Muscle layer of duodenum (tissue), 2 donors: ENCODE results near the gene AXIN1.
"Not testable (repeated sequence)": the region's sequence is repeated elsewhere in the genome, so short reads cannot be mapped to it uniquely, and the experiment has no call there.

Source experiments
- H3K27ac ChIP-seq: one replicate; pipeline ENCODE4 v1.7.0; 2013; ENCODE audit warnings: mild to moderate bottlenecking, low read length
- H3K27me3 ChIP-seq: one replicate; pipeline ENCODE4 v1.7.0; 2013; ENCODE audit warnings: low read depth, mild to moderate bottlenecking, control low read depth, low read length
- H3K36me3 ChIP-seq, 2 donors: one replicate each; pipeline ENCODE4 v1.7.0; 2013; ENCODE audit warnings: low read length in 2 of 2, control low read depth in 1 of 2, mild to moderate bottlenecking in 1 of 2; ENCODE audit not compliant: insufficient read depth in 2 of 2, control insufficient read depth in 1 of 2
- H3K4me1 ChIP-seq, 2 donors: one replicate each; pipeline ENCODE4 v1.7.0; 2013; ENCODE audit warnings: low read length in 2 of 2, mild to moderate bottlenecking in 2 of 2, control low read depth in 1 of 2, moderate library complexity in 1 of 2; ENCODE audit not compliant: insufficient read depth in 2 of 2, control insufficient read depth in 1 of 2
- H3K4me3 ChIP-seq, 2 donors: one replicate each; pipeline ENCODE4 v1.7.0; 2013; ENCODE audit warnings: low read length in 2 of 2, low read depth in 1 of 2, mild to moderate bottlenecking in 1 of 2
- H3K9me3 ChIP-seq, 2 donors: one replicate each; pipeline ENCODE4 v1.7.0; 2013; ENCODE audit warnings: low read length in 2 of 2, control low read depth in 1 of 2, mild to moderate bottlenecking in 1 of 2; ENCODE audit not compliant: control insufficient read depth in 1 of 2
- donor health status: healthy.

AXIN1 gene

DNA sequence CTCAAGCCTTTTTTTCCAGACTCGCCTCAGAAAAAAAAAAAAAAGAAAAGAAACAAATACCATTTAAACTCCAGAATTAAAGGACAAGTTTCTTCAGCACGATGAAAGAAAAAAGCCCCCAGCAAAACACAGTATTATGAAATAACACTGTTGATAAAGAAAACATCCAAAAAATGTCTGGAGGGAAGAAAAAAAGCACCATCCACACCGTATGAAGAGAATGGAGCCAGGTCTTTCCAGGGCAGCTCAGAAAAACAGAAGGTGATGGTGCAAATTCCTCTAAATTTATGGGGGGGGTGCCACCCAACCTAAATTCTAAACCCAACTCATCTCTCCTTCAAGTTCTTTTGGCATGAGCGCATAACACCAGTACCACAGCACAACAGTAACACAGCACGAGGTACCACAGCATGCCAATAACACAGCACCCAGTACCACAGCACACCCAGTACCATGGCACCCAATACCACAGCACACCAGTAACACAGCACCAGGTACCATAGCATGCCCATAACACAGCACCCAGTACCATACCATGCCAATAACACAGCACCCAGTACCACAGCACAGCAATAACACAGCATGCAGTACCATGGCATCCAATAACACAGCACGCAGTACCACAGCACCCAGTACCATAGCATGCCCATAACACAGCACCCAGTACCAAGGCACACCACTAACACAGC lies 19.0 kb downstream of the AXIN1 start:
- no peaks in the 10 kb centered on the region for H3K27me3 ChIP-seq
- H3K9me3 ChIP-seq: no peaks in the 10 kb centered on the region
- H3K36me3 ChIP-seq: no peaks in the 10 kb centered on the region
- H3K4me1 ChIP-seq: peaks cover 7 to 8% of the 10 kb centered on the region in 2 donors
- H3K27ac ChIP-seq: no peak overlapping the region
- no peak overlapping the region for H3K4me3 ChIP-seq

DNA sequence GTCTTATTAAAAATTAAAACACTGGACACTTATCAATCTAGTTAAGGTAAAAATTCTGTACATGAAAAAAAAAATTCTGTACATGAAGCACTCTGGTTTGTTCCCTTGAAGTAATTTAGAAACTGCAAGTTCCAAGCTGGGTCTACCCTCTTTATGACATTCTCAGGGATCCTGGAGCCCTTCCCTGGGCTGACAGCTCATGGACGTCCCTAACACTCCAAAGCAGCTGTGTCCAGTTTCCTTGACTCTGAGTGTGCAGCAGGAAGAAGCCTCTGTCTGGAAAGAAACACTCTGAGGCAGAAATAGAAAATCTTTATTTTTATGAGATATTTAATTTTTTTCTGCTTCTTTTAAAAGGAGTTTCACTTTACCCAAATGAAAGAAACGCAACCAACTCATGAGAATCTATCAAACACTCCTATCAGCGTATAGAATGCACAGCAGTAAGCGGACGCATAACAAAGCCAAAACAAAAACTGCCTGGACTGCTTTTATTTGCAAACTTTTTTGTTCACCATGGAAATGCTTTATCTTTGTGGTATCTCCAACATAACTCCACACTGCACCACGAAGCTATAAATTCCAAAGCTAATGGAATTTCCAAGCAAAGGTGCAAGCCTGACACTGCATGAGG lies 21.2 kb downstream of the AXIN1 start:
- Histone ChIP-seq H3K27ac (peak overlapping the region; percentile 6), H3K4me1 (peaks cover 12 to 16% of the 10 kb centered on the region in 2 donors)
- H3K27me3 ChIP-seq, H3K36me3 ChIP-seq, H3K9me3 ChIP-seq, H3K4me3 ChIP-seq: not testable (repeated sequence)

DNA sequence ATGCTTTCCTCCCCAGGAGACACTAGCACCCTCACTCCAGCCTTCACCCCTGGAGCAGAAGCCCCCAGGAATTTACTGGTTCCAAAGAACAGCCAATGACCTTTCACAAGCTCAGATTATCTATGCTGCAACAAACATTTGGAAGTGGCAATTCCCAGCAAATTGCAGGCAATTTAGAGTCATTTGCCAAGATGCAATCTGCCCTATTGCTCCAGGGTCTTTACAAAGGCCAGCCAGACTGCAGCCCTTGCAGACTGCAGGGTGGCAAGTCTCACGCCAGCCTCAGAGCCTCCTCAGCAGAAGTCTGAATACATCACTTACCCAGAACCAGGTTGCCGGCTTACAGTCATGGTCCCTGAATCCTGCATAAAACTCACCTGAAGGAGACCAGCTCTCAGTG lies 21.8 kb downstream of the AXIN1 start:
- Histone ChIP-seq H3K36me3 (no peaks in the 10 kb centered on the region), H3K27me3 (no peaks in the 10 kb centered on the region), H3K9me3 (no peaks in the 10 kb centered on the region), H3K27ac (peak overlapping the region; percentile 6), H3K4me1 (peaks cover 12 to 16% of the 10 kb centered on the region in 2 donors), H3K4me3 (no peak overlapping the region)

DNA sequence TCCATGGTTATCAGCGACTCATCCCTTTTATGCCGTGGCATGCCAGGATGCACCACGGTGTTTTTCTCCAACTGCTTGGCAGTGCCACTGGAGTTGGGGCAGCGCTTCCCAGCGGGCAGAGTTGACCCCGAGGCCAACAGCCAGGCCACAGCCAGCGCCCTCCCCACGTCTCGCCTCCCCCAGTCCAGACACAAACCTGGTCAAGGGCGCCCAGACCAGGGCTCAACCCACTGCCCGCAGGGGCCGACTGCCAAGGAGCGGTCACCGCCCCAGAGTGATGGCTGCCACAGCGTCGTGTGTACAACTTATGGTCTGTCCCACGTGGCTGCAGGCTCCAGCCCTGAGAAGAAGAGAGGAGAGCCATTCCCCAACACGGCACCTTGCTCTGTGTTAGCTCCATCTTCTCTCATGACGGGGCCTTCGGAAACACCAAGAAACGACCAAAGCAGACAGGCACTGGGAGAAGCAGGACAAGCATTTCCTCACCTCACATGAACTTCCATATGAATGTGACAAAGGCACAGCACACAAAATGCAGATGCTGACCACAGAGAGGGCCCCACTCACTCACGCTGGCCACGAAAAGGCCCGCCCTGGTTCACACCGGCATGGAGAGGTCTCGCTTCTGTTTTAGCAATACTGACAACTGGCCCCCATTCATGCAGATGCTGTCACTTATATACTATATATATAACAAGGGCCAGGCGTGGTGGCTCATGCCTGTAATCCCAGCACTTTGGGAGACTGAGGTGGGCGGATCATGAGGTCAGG lies 27.0 kb downstream of the AXIN1 start:
- H3K27ac ChIP-seq: no peak overlapping the region
- H3K4me1 ChIP-seq: peaks cover 6 to 12% of the 10 kb centered on the region in 2 donors
- H3K36me3 ChIP-seq: no peaks in the 10 kb centered on the region
- no peaks in the 10 kb centered on the region for H3K27me3 ChIP-seq
- no peak overlapping the region for H3K4me3 ChIP-seq
- H3K9me3 ChIP-seq: no peaks in the 10 kb centered on the region

DNA sequence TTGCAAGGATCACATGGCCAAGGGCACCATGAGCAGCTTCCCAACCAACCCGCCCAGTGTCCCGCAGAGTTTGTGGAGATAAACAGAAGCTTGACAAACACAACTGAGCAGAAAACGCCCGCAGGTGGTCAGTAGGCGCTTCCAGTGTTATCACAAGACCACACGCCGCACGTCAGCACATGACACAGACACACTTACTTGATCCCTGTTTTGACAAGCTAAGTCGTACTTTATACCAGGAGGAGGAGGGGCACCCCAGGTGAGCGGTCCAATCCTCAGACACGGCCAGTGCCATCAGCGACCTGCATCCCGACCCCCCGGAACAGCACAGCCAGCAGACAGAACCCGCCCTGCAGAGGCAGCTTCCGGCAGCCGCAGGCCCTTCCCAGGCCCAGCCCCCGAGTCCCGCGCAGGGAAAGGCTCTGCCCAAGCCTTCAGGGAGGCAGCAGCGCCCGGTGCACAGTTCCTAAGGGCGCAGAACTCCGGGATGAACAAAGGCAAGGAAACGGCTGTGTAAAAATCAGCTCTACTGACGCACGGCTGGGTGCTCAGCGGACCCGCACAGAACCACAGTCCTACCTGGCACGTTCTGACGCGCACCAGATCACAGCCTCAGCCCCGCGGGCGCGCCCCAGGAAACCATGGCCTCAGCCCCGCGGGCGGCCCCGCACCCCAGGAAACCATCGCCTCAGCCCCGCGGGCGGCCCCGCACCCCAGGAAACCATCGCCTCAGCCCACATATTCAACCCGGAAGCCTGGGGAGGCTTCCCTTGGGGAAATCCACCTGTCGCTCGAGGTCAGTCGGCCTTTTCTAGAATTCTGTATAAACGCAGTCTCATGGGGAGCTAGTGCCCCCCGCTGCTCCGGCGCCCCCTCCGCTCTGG lies 27.8 kb downstream of the AXIN1 start:
- Histone ChIP-seq H3K36me3 (no peaks in the 10 kb centered on the region), H3K27ac (no peak overlapping the region), H3K27me3 (no peaks in the 10 kb centered on the region), H3K4me3 (peak overlapping the region in 1 of 2 donors; percentile 19), H3K9me3 (no peaks in the 10 kb centered on the region), H3K4me1 (peaks cover 5 to 8% of the 10 kb centered on the region in 2 donors)

DNA sequence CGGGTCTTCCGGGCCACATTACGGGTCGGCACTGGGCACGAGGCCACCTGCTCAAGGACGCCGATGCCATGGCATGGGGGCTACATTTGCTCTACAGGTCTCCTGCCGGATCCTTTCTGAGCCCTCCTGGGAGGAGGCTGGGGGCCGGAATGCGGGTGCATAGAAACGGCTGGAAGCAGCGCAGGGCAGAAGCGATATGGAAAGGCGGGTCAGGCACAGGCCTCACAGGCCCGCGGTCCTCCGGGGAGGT lies 28.4 kb downstream of the AXIN1 start:
- Histone ChIP-seq H3K4me1 (peaks cover 5 to 8% of the 10 kb centered on the region in 2 donors), H3K27me3 (no peaks in the 10 kb centered on the region), H3K9me3 (no peaks in the 10 kb centered on the region), H3K27ac (no peak overlapping the region), H3K36me3 (peaks cover 0 to 3% of the 10 kb centered on the region in 2 donors), H3K4me3 (no peak overlapping the region)

DNA sequence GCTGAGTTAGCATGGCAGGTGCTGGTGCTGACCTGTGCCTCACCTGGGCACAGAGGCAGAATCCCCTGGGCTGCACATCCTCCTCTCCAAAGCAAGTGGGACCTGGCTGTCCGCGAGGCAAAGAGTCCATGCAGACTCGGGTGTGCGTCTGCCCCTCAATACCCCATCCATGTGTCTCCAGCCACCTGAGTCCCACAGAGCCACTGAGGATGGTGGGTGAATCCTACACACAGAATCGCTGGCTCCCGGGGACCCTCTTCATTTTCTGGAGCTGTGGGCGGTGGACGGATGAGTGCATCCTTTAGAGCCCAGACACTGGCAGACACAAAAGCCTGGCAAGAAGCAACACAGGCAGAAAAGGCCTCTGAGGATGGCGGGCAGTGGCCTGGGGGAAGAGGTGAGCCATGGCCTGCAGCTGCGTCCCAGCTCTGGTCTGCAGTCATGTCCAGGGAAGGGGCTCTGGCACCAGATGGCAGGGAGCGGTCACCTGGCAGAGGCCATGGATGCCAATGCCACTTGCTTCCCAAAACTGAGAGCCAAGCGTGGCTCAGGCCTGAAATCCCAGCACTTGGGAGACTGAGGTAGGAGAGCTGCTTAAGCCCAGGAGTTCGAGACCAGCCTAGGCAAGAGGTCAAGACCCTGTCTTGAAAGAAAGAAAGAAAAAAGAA lies 29.9 kb downstream of the AXIN1 start:
- H3K27ac ChIP-seq: no peak overlapping the region
- H3K4me3 ChIP-seq: no peak overlapping the region
- peaks cover 2% of the 10 kb centered on the region in 2 donors for H3K4me1 ChIP-seq
- no peaks in the 10 kb centered on the region for H3K27me3 ChIP-seq
- H3K9me3 ChIP-seq: no peaks in the 10 kb centered on the region
- peaks cover 0 to 11% of the 10 kb centered on the region in 2 donors for H3K36me3 ChIP-seq

DNA sequence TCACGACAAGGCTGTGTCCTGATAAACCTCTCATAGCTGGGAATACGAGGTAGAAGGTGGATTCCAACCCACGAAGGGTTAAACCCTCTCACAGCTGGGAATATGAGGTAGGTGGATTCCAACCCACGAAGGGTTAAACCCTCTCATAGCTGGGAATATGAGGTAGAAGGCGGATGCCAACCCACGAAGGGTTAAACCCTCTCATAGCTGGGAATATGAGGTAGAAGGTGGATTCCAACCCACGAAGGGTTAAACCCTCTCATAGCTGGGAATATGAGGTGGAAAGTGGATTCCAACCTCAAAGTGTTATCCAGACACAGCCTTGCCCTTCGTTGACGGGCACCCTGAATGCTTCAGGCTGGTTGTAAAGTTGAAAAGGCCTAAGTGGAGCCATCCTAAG lies 31.0 kb downstream of the AXIN1 start:
- H3K27ac ChIP-seq: no peak overlapping the region
- no peak overlapping the region for H3K4me3 ChIP-seq
- no peaks in the 10 kb centered on the region for H3K27me3 ChIP-seq
- H3K36me3 ChIP-seq: peaks cover 0 to 11% of the 10 kb centered on the region in 2 donors
- H3K9me3 ChIP-seq: no peaks in the 10 kb centered on the region
- no peaks in the 10 kb centered on the region for H3K4me1 ChIP-seq

DNA sequence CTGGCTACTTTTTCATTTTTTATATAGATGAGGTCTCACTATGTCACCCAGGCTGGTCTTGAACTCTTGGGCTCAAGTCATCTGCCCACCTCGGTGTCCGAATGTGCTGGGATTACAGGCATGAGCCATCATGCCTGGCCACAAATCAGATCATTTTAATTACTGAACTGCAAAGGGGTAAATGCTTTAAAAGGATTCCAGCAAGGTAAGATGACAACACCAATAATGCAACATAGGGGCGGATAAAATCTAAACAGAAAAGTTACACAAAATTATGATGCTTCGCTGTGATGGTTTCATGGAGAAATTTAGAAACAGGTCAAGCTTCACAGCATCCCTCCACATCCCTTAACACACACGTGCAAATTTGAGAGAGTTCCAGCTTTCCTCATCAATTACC lies 32.3 kb downstream of the AXIN1 start:
- Histone ChIP-seq H3K36me3 (peaks cover 0 to 11% of the 10 kb centered on the region in 2 donors), H3K27me3 (no peaks in the 10 kb centered on the region), H3K4me3 (no peak overlapping the region), H3K27ac (no peak overlapping the region), H3K4me1 (no peaks in the 10 kb centered on the region), H3K9me3 (no peaks in the 10 kb centered on the region)

DNA sequence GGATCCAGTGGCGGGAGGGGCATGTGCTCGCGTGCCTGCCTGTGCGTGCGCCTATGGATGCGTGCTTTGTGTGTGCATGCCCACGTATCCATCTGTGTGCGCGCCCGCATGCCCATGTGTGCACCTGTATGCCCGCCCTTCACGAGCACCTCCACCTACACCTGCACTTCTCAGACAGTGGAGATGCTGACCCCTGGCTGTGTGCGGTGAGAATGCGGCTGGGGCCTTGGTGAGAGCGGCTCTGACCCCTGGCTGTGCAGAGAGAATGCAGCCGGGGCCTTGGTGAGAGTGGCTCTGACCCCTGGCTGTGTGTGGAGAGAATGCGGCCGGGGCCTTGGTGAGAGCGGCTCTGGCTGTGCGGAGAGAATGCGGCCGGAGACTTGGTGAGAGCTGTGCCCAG lies 33.9 kb downstream of the AXIN1 start:
- no peak overlapping the region for H3K27ac ChIP-seq
- peaks cover 8 to 20% of the 10 kb centered on the region in 2 donors for H3K36me3 ChIP-seq
- no peak overlapping the region for H3K4me3 ChIP-seq
- no peaks in the 10 kb centered on the region for H3K4me1 ChIP-seq
- H3K27me3 ChIP-seq: no peaks in the 10 kb centered on the region
- H3K9me3 ChIP-seq: no peaks in the 10 kb centered on the region
